HUDEP-2 (cell line): ENCODE measurements around the gene PMP22.
A peak's percentile ranks its signal among the peaks of the same experiment; 100 is the strongest.

Source experiments
- DNase-seq, 76 experiments: peaks; one replicate each; lab custom pipeline; 2025; ENCODE audit not compliant: unreplicated experiment in 76 of 76; lab: John Stamatoyannopoulos, UW

PMP22 gene

GRCh38 chr17:15257258-15257788, 7.8 kb downstream of the PMP22 start:
- DNase-seq: peak in 74 of 76 experiments; percentile 36 to 95 (median 87)

- DNase-seq: peak in 16 of 76 experiments; percentile 4 to 73 (median 28)
Measured at GRCh38 chr17:15256689-15257088, 8.4 kb downstream of the PMP22 start.

GRCh38 chr17:15255713-15256454, 9.2 kb downstream of the PMP22 start:
- DNase-seq: no peak

- no peak for DNase-seq
Measured at GRCh38 chr17:15250135-15250860, 14.8 kb downstream of the PMP22 start.

GRCh38 chr17:15249487-15249886, 15.6 kb downstream of the PMP22 start:
- no peak for DNase-seq

GRCh38 chr17:15247891-15248529, 17.1 kb downstream of the PMP22 start:
- no peak for DNase-seq

- no peak for DNase-seq
Measured at GRCh38 chr17:15245054-15245453, 20.1 kb downstream of the PMP22 start.

GRCh38 chr17:15240644-15241043, 24.5 kb downstream of the PMP22 start:
- DNase-seq: no peak

- no peak for DNase-seq
Measured at GRCh38 chr17:15239491-15239890, 25.6 kb downstream of the PMP22 start.

- DNase-seq: no peak
Measured at GRCh38 chr17:15238676-15239422, 26.3 kb downstream of the PMP22 start.

GRCh38 chr17:15238057-15238456, 27.1 kb downstream of the PMP22 start:
- no peak for DNase-seq

GRCh38 chr17:15237106-15237425, 28.1 kb downstream of the PMP22 start:
- DNase-seq: peak in 1 of 76 experiments; percentile 41

GRCh38 chr17:15236281-15237105, 28.6 kb downstream of the PMP22 start:
- peak in 60 of 76 experiments; percentile 4 to 75 (median 34) for DNase-seq

GRCh38 chr17:15233971-15234370, 31.2 kb downstream of the PMP22 start:
- no peak for DNase-seq

- DNase-seq: peak in 57 of 76 experiments; percentile 5 to 73 (median 27)
Measured at GRCh38 chr17:15233022-15233805, 31.9 kb downstream of the PMP22 start.

- DNase-seq: peak in 69 of 76 experiments; percentile 5 to 83 (median 49)
Measured at GRCh38 chr17:15232517-15232915, 32.6 kb downstream of the PMP22 start.

GRCh38 chr17:15231851-15232516, 33.1 kb downstream of the PMP22 start:
- peak in 24 of 76 experiments; percentile 5 to 72 (median 38) for DNase-seq

- DNase-seq: no peak
Measured at GRCh38 chr17:15230866-15231265, 34.3 kb downstream of the PMP22 start.
